SJSA1 (cell line): ENCODE measurements around the gene MTMR12. TPM values are rescaled to one million over a fixed set of nuclear protein-coding genes. Genes with fewer than 3 reads are reported as not detected.
"Not testable (repeated sequence)": the region's sequence is repeated elsewhere in the genome, so short reads cannot be mapped to it uniquely, and the experiment has no call there.

Experiments
- DNase-seq, 2 experiments: peaks; one replicate each; pipeline ENCODE4 v3.0.0-alpha.2; 2015 to 2020; ENCODE audit warnings: low spot score in 2 of 2, low read depth in 1 of 2
- H3K27ac ChIP-seq: fragments of 250-450 bp; sonication (Bioruptor Pico); 2 replicates; pipeline ENCODE4 v1.5.1; 2020; ENCODE audit warnings: mild to moderate bottlenecking, moderate library complexity
- H3K27me3 ChIP-seq: fragments of 250-450 bp; sonication (Bioruptor Pico); replicated peaks from 2 replicates; pipeline ENCODE4 v1.5.1; 2020; ENCODE audit warnings: mild to moderate bottlenecking, moderate library complexity
- H3K36me3 ChIP-seq: fragments of 250-450 bp; sonication (Bioruptor Pico); 2 replicates; pipeline ENCODE4 v1.5.1; 2020; ENCODE audit warnings: mild to moderate bottlenecking
- H3K4me1 ChIP-seq: fragments of 250-450 bp; sonication (Bioruptor Pico); replicated peaks from 2 replicates; pipeline ENCODE4 v1.6.1; 2021; ENCODE audit warnings: mild to moderate bottlenecking
- H3K4me3 ChIP-seq: fragments of 250-450 bp; sonication (Bioruptor Pico); 2 replicates; pipeline ENCODE4 v1.5.1; 2020; ENCODE audit warnings: mild to moderate bottlenecking
- H3K9me3 ChIP-seq: fragments of 250-450 bp; sonication (Bioruptor Pico); replicated peaks from 2 replicates; pipeline ENCODE4 v1.5.1; 2020; ENCODE audit warnings: mild to moderate bottlenecking
- total RNA-seq: library from RNA; depleted of rRNA; stranded (reverse); fragments of >200 nt; shearing (Covaris generic); gene quantifications from 2 replicates; pipeline ENCODE4 v1.2.3, GENCODE V29; 2014

Gene MTMR12
- total RNA-seq, 1 experiment from 2014 or later: 5.4 TPM

GRCh38 chr5:32317041-32317440 lies 4.3 kb upstream of the MTMR12 start:
- no peaks in the 10 kb centered on the region for H3K27me3 ChIP-seq
- no peaks in the 10 kb centered on the region for H3K4me1 ChIP-seq
- no peaks in the 10 kb centered on the region for H3K9me3 ChIP-seq
- peaks cover 6% of the 10 kb centered on the region for H3K36me3 ChIP-seq
- no peak overlapping the region for H3K4me3 ChIP-seq
- no peak overlapping the region for H3K27ac ChIP-seq
- no peak for DNase-seq

GRCh38 chr5:32315221-32316014 lies 2.7 kb upstream of the MTMR12 start:
- DNase-seq: no peak

GRCh38 chr5:32314658-32315057 lies 1.9 kb upstream of the MTMR12 start:
- Histone ChIP-seq H3K36me3 (peaks cover 6% of the 10 kb centered on the region), H3K27me3 (no peaks in the 10 kb centered on the region), H3K27ac (no peak overlapping the region), H3K9me3 (no peaks in the 10 kb centered on the region), H3K4me1 (no peaks in the 10 kb centered on the region), H3K4me3 (no peak overlapping the region)
- DNase-seq: no peak

More at GRCh38 chr5:32315221-32316014, 2.7 kb upstream of the MTMR12 start:
- Histone ChIP-seq H3K4me1 (no peaks in the 10 kb centered on the region), H3K27me3 (no peaks in the 10 kb centered on the region), H3K9me3 (no peaks in the 10 kb centered on the region), H3K27ac (no peak overlapping the region), H3K4me3 (no peak overlapping the region), H3K36me3 (peaks cover 6% of the 10 kb centered on the region)

DNA sequence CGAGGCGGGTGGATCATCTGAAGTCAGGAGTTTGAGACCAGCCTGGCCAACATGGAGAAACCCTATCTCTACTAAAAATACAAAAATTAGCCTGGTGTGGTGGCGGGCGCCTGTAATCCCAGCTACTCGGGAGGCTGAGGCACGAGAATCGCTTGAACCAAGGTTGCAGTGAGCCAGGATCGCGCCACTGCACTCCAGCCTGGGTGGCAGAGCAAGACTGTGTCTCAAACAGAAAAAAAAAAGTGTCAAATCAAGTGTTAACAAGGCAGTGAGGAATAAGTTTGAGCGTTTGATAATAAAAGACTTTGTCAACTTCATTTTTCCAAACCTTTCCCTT lies 1.4 kb upstream of the MTMR12 start:
- H3K4me3 ChIP-seq, H3K27me3 ChIP-seq, H3K9me3 ChIP-seq, H3K27ac ChIP-seq, H3K4me1 ChIP-seq, DNase-seq, H3K36me3 ChIP-seq: not testable (repeated sequence)

GRCh38 chr5:32312197-32312594 lies 543 bp downstream of the MTMR12 start:
- Histone ChIP-seq H3K27me3 (no peaks in the 10 kb centered on the region), H3K4me1 (no peaks in the 10 kb centered on the region), H3K9me3 (no peaks in the 10 kb centered on the region), H3K36me3 (peaks cover 6% of the 10 kb centered on the region), H3K27ac (peak overlapping the region; percentile 63), H3K4me3 (peak overlapping the region; percentile 96)
- DNase-seq: peak; percentile 40 to 46

DNA sequence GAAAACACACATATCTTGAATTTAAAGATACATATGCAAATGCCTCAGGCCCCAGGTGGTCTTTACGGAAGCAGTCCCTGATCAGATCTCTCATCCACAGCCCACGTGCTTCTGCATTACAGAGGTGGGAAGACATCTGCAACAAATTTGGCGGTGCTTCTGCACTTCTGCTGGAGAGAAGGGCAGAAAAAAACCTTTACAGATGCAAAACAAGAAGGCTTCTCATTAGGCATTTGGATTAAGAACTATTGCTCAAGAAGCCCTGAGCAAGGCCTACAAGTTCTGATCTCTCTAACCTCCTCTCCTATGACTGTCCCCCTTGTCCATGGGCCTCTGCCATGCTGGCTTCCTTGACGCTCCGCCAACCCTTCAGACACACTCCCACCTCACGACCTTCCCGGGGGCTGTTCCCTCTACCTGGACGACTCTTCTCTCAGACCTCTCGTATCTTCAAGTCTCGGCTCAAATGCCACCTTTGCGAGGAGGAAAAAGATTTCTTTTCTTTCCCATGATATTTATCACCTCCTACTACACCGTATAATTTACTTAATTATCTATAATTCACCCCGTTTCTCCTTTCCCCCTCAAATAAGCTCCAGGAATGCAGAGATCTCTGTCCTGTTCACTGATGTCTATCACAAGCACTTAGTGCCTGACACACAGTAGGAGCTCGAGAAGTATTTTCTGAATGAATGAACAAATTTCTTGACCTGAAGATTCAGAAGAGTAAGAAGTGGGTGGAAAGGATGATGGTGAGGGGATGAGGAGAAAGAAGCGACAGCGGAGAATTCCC lies 1.1 kb downstream of the MTMR12 start:
- H3K9me3 ChIP-seq: no peaks in the 10 kb centered on the region
- H3K36me3 ChIP-seq: peaks cover 6% of the 10 kb centered on the region
- no peak overlapping the region for H3K27ac ChIP-seq
- no peaks in the 10 kb centered on the region for H3K27me3 ChIP-seq
- no peak for DNase-seq
- H3K4me3 ChIP-seq: peak overlapping the region; percentile 96
- no peaks in the 10 kb centered on the region for H3K4me1 ChIP-seq

- no peaks in the 10 kb centered on the region for H3K4me1 ChIP-seq
- H3K9me3 ChIP-seq: no peaks in the 10 kb centered on the region
- H3K27me3 ChIP-seq: no peaks in the 10 kb centered on the region
- no peak overlapping the region for H3K4me3 ChIP-seq
- H3K27ac ChIP-seq: no peak overlapping the region
- peaks cover 6% of the 10 kb centered on the region for H3K36me3 ChIP-seq
- no peak for DNase-seq
Observed at GRCh38 chr5:32309761-32310160, 3.0 kb downstream of the MTMR12 start.

GRCh38 chr5:32308946-32309345 lies 3.8 kb downstream of the MTMR12 start:
- Histone ChIP-seq H3K9me3 (no peaks in the 10 kb centered on the region), H3K27ac (no peak overlapping the region), H3K36me3 (peaks cover 6% of the 10 kb centered on the region), H3K4me3 (no peak overlapping the region), H3K4me1 (no peaks in the 10 kb centered on the region), H3K27me3 (no peaks in the 10 kb centered on the region)
- no peak for DNase-seq

DNA sequence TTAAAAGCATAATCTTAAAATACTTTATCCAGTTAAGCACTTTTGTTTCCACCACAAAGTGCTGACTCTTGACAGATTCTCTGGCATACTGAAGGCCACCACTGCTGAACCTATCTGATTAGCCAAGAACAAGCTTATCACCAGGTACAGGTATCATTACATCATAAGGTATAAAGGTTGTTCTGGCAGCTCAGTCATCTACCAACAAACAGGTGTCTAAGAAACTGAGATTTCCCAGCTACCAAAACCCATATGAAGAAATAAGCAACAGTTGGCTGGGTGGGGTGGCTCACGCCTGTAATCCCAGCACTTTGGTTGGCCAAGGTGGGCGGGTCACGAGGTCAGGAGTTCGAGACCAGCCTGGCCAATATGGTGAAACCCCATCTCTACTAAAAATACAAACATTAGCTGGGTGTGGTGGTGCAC lies 5.0 kb downstream of the MTMR12 start:
- DNase-seq: no peak
- H3K27me3 ChIP-seq: no peaks in the 10 kb centered on the region
- no peak overlapping the region for H3K4me3 ChIP-seq
- H3K4me1 ChIP-seq: no peaks in the 10 kb centered on the region
- no peaks in the 10 kb centered on the region for H3K9me3 ChIP-seq
- peaks cover 6% of the 10 kb centered on the region for H3K36me3 ChIP-seq
- no peak overlapping the region for H3K27ac ChIP-seq

DNA sequence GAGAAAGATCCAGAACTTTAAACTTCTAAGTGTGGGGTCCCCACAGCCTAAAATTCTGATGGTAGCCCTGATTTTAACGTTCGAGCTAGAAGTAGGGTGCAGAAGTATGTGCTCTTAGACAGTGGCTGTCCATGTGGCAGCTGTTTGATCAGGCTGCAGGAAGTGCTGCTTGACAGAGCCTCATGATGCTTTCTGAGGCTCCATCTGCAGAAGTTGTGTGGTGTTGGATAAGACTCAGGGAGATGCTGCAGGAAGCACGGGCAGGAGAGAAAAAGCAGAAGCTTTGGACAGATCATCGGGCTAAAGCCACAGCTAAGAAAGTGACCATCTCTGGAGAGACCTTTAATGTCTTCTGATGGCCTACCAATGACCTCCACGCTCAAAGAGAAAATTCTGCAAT lies 8.1 kb downstream of the MTMR12 start:
- Histone ChIP-seq H3K4me1 (no peaks in the 10 kb centered on the region), H3K27ac (no peak overlapping the region), H3K27me3 (no peaks in the 10 kb centered on the region), H3K36me3 (no peaks in the 10 kb centered on the region), H3K9me3 (no peaks in the 10 kb centered on the region), H3K4me3 (no peak overlapping the region)
- DNase-seq: no peak

DNA sequence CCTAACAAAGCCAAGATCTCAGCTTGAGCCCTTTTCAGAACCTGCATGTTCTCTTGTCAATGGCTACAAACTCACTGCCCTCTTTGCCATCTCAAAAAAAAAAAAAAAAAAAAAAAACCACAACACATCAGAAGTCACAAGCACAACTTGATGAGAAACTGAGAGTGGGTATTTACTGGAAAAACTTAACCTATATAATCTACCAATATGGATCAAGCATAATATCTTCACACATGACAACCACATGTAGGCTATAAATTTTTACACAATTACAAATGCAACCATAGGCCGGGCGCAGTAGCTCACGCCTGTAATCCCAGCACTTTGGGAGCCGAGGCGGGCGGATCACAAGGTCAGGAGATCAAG lies 9.0 kb downstream of the MTMR12 start:
- H3K9me3 ChIP-seq: no peaks in the 10 kb centered on the region
- H3K36me3 ChIP-seq: no peaks in the 10 kb centered on the region
- no peaks in the 10 kb centered on the region for H3K4me1 ChIP-seq
- no peak overlapping the region for H3K4me3 ChIP-seq
- DNase-seq: no peak
- H3K27ac ChIP-seq: no peak overlapping the region
- H3K27me3 ChIP-seq: no peaks in the 10 kb centered on the region

DNA sequence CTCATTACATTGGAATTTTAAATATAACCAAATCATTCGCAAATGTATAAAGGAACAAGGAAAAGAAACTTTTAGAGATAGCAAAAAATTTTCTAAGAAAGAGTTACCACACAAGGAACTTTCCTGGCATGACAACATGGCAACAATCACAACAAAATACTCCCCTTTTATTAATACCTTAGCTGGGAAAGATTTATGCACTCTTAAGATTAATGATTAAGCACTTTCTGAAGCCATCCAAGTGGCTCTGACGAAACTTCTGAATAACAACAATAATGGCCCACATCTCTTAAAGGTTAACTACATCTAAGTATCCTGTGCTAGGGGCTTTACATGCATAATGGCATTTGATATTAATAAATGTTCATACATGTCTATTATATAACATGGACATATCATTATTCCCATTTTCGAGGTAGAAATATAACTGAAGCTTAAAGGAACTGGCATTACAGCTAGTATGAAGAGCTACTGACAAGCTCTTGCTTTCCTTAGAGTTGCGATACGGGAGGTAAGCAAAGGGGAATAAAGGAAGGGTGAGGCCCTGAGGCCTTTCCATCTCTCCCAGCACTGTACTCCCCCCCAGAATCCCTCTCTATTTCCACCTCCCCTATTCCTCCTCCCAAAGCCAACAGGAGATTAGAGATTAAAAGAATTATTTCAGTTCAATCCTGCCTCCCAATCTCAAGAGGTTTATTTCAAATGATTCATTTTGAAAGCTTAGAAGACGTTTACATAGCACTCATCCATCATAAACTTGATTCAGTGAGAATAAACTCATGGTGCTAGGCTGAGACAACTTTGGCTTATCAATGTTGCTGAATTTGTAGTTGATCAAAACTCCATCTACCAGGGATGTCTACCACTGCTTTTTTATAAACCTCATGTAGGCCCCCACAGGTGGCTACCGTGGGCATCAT lies 9.6 kb downstream of the MTMR12 start:
- no peak overlapping the region for H3K27ac ChIP-seq
- no peak for DNase-seq
- H3K9me3 ChIP-seq: no peaks in the 10 kb centered on the region
- no peaks in the 10 kb centered on the region for H3K4me1 ChIP-seq
- no peaks in the 10 kb centered on the region for H3K27me3 ChIP-seq
- H3K36me3 ChIP-seq: no peaks in the 10 kb centered on the region
- no peak overlapping the region for H3K4me3 ChIP-seq

GRCh38 chr5:32301891-32302290 lies 10.8 kb downstream of the MTMR12 start:
- H3K27ac ChIP-seq: no peak overlapping the region
- H3K4me3 ChIP-seq: no peak overlapping the region
- no peaks in the 10 kb centered on the region for H3K4me1 ChIP-seq
- H3K27me3 ChIP-seq: no peaks in the 10 kb centered on the region
- no peaks in the 10 kb centered on the region for H3K9me3 ChIP-seq
- no peaks in the 10 kb centered on the region for H3K36me3 ChIP-seq
- no peak for DNase-seq
